ENCODE results near the gene ADGB.

ADGB gene

DNA sequence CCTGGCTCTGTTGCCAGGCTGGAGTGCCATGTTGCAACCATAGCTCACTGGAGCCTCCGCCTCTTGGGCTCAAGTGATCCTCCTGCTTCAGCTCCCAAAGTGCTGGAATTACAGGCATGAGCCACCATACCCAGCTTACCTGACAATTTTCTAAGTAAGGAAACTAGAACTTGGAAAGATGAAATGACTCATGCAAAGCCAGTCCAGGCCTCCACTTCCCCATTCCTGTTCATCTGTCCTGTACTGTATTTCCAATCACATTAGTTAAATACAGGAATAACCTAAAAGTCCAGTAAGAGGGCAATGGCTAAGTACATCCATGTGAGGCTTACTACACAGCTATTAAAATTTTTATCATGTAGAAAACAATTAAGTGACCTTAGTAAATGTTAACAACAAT lies 8.3 kb upstream of the ADGB start:
- no peak for DNase-seq (ENCODE audit: low read depth)
- H3K4me3 ChIP-seq (ENCODE audit: low read depth, low read length), result no peak overlapping the region

DNA sequence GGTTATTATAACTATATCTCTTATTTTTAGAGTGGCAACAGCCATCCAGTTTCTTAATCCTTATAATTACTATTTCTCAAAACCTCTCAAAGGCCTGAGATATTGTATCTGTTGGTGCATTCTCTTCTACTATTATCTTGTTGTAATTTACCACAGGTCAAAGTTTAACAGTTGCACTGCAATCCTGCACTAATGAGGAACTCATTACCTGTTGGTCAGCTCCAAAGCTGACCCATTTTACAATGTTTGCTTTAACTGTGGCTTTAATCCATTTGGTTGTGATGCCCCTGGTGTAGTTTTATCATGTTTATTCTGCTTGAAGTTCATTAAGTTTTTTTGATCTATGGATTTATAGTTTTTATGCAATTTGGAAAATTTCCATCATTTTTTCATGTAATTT lies 6.3 kb upstream of the ADGB start:
- TF ChIP-seq, protein P1, sequence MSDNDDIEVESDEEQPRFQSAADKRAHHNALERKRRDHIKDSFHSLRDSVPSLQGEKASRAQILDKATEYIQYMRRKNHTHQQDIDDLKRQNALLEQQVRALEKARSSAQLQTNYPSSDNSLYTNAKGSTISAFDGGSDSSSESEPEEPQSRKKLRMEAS (IDR thresholded peaks at IDR 0.05; ENCODE audit: low read depth, low read length), result no peak
- TF ChIP-seq POLR2A (IDR thresholded peaks at IDR 0.05; ENCODE audit: extremely low read depth, insufficient read length) (no peak), MYC (IDR thresholded peaks at IDR 0.05; ENCODE audit: low read depth, low read length) (no peak)
- TF ChIP-seq, protein P2, sequence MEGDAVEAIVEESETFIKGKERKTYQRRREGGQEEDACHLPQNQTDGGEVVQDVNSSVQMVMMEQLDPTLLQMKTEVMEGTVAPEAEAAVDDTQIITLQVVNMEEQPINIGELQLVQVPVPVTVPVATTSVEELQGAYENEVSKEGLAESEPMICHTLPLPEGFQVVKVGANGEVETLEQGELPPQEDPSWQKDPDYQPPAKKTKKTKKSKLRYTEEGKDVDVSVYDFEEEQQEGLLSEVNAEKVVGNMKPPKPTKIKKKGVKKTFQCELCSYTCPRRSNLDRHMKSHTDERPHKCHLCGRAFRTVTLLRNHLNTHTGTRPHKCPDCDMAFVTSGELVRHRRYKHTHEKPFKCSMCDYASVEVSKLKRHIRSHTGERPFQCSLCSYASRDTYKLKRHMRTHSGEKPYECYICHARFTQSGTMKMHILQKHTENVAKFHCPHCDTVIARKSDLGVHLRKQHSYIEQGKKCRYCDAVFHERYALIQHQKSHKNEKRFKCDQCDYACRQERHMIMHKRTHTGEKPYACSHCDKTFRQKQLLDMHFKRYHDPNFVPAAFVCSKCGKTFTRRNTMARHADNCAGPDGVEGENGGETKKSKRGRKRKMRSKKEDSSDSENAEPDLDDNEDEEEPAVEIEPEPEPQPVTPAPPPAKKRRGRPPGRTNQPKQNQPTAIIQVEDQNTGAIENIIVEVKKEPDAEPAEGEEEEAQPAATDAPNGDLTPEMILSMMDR (IDR thresholded peaks at IDR 0.05; ENCODE audit: low read depth, low read length), result no peak
- no peak for DNase-seq (ENCODE audit: low read depth)
- no peak overlapping the region for H3K4me3 ChIP-seq (ENCODE audit: low read depth, low read length)

More for the DNA sequence above, 8.3 kb upstream of the ADGB start:
- no peak for TF ChIP-seq MYC (IDR thresholded peaks at IDR 0.05; ENCODE audit: low read depth, low read length)
- TF ChIP-seq, protein P1 (IDR thresholded peaks at IDR 0.05; ENCODE audit: low read depth, low read length), result no peak
- no peak for TF ChIP-seq POLR2A (IDR thresholded peaks at IDR 0.05; ENCODE audit: extremely low read depth, insufficient read length)
- TF ChIP-seq, protein P2 (IDR thresholded peaks at IDR 0.05; ENCODE audit: low read depth, low read length), result no peak

DNA sequence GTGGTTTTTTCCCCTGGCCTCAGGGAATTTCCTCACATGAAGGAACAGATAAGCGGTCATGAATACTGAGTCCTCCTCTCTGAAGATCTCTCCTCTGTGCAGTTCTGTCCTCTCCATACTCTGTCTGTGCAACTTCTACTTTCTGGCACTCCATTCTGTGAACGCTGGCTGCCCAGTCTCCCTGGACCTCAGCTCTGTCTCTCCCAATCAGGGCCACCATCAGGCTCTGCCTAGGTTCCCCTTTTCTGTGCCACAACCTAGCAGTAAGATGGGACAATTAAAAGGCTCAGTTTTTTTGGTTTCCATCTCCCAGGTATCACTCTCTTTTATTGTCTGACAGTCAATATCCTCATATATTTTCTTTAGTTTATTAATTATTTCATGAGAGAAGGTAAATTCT lies 4.8 kb upstream of the ADGB start:
- TF ChIP-seq, protein P2 (IDR thresholded peaks at IDR 0.05; ENCODE audit: low read depth, low read length), result no peak
- TF ChIP-seq POLR2A (IDR thresholded peaks at IDR 0.05; ENCODE audit: extremely low read depth, insufficient read length), result no peak
- TF ChIP-seq, protein P1 (IDR thresholded peaks at IDR 0.05; ENCODE audit: low read depth, low read length), result no peak
- no peak for TF ChIP-seq MYC (IDR thresholded peaks at IDR 0.05; ENCODE audit: low read depth, low read length)
- no peak overlapping the region for H3K4me3 ChIP-seq (ENCODE audit: low read depth, low read length)
- DNase-seq (ENCODE audit: low read depth), result peak; percentile 70

DNA sequence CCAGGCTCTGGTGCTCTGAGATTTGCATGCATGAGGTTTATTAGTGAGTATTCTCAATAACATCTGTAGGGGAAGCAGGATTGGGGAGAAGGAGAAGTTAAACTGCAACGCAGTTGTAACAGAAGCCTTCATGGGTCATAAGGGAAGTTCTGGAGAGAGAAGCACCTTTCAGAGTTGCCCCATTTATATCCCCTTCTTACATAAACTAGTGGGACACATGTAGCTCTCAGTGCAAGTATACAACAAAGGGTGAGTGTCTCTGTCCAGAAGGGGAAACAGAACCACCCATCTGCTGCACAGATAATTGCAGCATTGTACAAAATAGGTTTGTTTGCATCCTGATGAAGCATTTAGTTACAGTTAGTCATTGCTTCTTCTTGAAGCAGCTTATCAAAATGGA lies 4.3 kb upstream of the ADGB start:
- TF ChIP-seq MYC (IDR thresholded peaks at IDR 0.05; ENCODE audit: low read depth, low read length) (no peak), POLR2A (IDR thresholded peaks at IDR 0.05; ENCODE audit: extremely low read depth, insufficient read length) (no peak)
- TF ChIP-seq, protein P1 (IDR thresholded peaks at IDR 0.05; ENCODE audit: low read depth, low read length), result no peak
- TF ChIP-seq, protein P2 (IDR thresholded peaks at IDR 0.05; ENCODE audit: low read depth, low read length), result no peak
- DNase-seq (ENCODE audit: low read depth), result peak; percentile 54

DNA sequence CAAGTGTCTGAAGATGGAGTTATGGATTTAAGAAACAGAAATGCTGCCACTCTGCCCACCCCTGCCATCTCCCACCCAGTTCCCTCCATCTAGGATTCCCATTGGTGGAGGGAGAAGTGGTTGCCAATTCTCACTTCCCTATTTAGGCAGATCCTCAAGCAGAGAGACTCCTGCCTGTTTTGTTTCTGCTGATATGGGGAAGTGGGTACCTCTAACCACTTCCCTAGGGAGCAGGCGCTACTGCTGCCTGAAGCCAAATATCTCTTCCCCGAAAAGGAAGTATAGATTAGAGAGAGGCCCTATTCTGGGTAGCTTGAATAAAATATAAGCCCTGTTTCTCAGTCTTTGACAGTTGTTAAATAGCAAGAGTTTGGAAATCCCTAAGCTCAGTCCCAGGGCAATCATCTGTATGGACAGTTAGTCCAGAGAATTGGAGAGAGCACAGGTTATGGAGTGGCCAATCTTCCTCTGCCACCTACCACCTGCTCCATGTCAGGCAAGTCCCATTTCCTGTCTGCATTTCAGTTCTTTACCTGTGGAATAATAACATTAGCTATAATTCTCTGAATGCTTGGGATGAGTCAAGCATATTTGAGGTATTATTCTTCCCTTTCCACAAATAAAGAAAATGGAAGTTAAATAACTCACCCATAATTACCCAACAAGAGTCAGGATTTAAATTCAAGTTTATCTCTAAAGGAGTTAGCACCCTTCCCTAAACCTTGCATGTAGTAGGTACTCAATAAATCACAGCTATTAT lies 2.6 kb upstream of the ADGB start:
- TF ChIP-seq, protein P2 (IDR thresholded peaks at IDR 0.05; ENCODE audit: low read depth, low read length), result no peak
- TF ChIP-seq POLR2A (IDR thresholded peaks at IDR 0.05; ENCODE audit: extremely low read depth, insufficient read length) (no peak), MYC (IDR thresholded peaks at IDR 0.05; ENCODE audit: low read depth, low read length) (no peak)
- TF ChIP-seq, protein P1 (IDR thresholded peaks at IDR 0.05; ENCODE audit: low read depth, low read length), result no peak
- H3K4me3 ChIP-seq (ENCODE audit: low read depth, low read length), result no peak overlapping the region
- DNase-seq (ENCODE audit: low read depth), result peak; percentile 96

More for the DNA sequence above, 4.3 kb upstream of the ADGB start:
- no peak overlapping the region for H3K4me3 ChIP-seq (ENCODE audit: low read depth, low read length)
